Liver (tissue), 9 donors: ENCODE data around the gene TEAD2. TPM values are rescaled to one million over a fixed set of nuclear protein-coding genes. Genes with fewer than 3 reads are reported as not detected.

Experiments
- DNase-seq: peaks from one replicate; pipeline ENCODE4 v3.0.0-alpha.2; 2017; ENCODE audit warnings: low spot score
- H3K27ac ChIP-seq, 2 donors: one replicate each; pipeline ENCODE4 v1.7.0; 2013; ENCODE audit warnings: inconsistent platforms in 2 of 2, low read length in 2 of 2, control low read depth in 1 of 2, low read depth in 1 of 2, mild to moderate bottlenecking in 1 of 2
- H3K27me3 ChIP-seq, 4 donors: one replicate each; pipeline versions ENCODE4 v1.6.1 to v1.7.0; 2013; ENCODE audit warnings: low read length in 3 of 4, inconsistent platforms in 1 of 4, mild to moderate bottlenecking in 1 of 4, moderate library complexity in 1 of 4; ENCODE audit not compliant: control insufficient read depth in 4 of 4, insufficient read depth in 4 of 4
- H3K36me3 ChIP-seq, 4 donors: one replicate each; pipeline versions ENCODE4 v1.6.1 to v1.7.0; 2013; ENCODE audit warnings: low read length in 3 of 4, mild to moderate bottlenecking in 3 of 4, low read depth in 1 of 4, moderate library complexity in 1 of 4; ENCODE audit not compliant: control insufficient read depth in 4 of 4, insufficient read depth in 3 of 4
- H3K4me1 ChIP-seq, 4 donors: one replicate each; pipeline versions ENCODE4 v1.6.1 to v1.7.0; 2013; ENCODE audit warnings: low read length in 3 of 4, mild to moderate bottlenecking in 3 of 4, moderate library complexity in 1 of 4; ENCODE audit not compliant: control insufficient read depth in 4 of 4, insufficient read depth in 4 of 4
- H3K4me3 ChIP-seq, 3 donors: one replicate each; pipeline versions ENCODE4 v1.6.1 to v1.7.0; 2013; ENCODE audit warnings: low read length in 3 of 3, control low read depth in 1 of 3, low read depth in 1 of 3, mild to moderate bottlenecking in 1 of 3
- H3K9ac ChIP-seq, 2 donors: one replicate each; pipeline ENCODE4 v1.7.0; 2013; ENCODE audit warnings: low read length in 2 of 2, mild to moderate bottlenecking in 2 of 2, moderate library complexity in 2 of 2, control low read depth in 1 of 2, low read depth in 1 of 2
- H3K9me3 ChIP-seq, 4 donors: one replicate each; pipeline versions ENCODE4 v1.6.1 to v1.7.0; 2013; ENCODE audit warnings: low read length in 3 of 4; ENCODE audit not compliant: control insufficient read depth in 4 of 4
- ATF3 ChIP-seq: IDR thresholded peaks from 2 replicates; pipeline ENCODE4 v1.6.1; 2016; ENCODE audit warnings: antibody characterized with exemption
- CTCF ChIP-seq: fragments of 150-350 bp; IDR thresholded peaks from 2 replicates; pipeline ENCODE4 v1.5.1; 2017; ENCODE audit warnings: improper control_type of control experiment, low read depth, low read length; ENCODE audit not compliant: missing input control
- EGR1 ChIP-seq, 2 donors: IDR thresholded peaks; 2 replicates each; pipeline ENCODE4 v1.6.1; 2016 to 2018; ENCODE audit warnings: antibody characterized with exemption in 2 of 2, low read depth in 2 of 2
- FOXA1 ChIP-seq: IDR thresholded peaks from 2 replicates; pipeline ENCODE4 v1.6.1; 2016; ENCODE audit warnings: antibody characterized with exemption
- FOXA2 ChIP-seq: IDR thresholded peaks from 2 replicates; pipeline ENCODE4 v1.6.1; 2016; ENCODE audit warnings: antibody characterized with exemption
- GABPA ChIP-seq, 2 donors: IDR thresholded peaks in 1 of 2; conservative IDR thresholded peaks in 1 of 2; 2 replicates each; pipeline ENCODE4 v1.6.1; 2016; ENCODE audit warnings: antibody characterized with exemption in 2 of 2, mild to moderate bottlenecking in 1 of 2, moderate library complexity in 1 of 2
- HNF4A ChIP-seq, 2 donors: conservative IDR thresholded peaks; 2 replicates each; pipeline ENCODE4 v1.6.1; 2016; ENCODE audit warnings: antibody characterized with exemption in 2 of 2, mild to moderate bottlenecking in 2 of 2
- HNF4G ChIP-seq: IDR thresholded peaks from 2 replicates; pipeline ENCODE4 v1.6.1; 2016; ENCODE audit warnings: antibody characterized with exemption
- JUND ChIP-seq, 2 donors: IDR thresholded peaks; 2 replicates each; pipeline ENCODE4 v1.6.1; 2016; ENCODE audit warnings: antibody characterized with exemption in 2 of 2
- MAX ChIP-seq: IDR thresholded peaks from 2 replicates; pipeline ENCODE4 v1.6.1; 2016; ENCODE audit warnings: antibody characterized with exemption
- NR2F2 ChIP-seq: IDR thresholded peaks from 2 replicates; pipeline ENCODE4 v1.6.1; 2016; ENCODE audit warnings: antibody characterized with exemption
- RAD21 ChIP-seq, 2 donors: IDR thresholded peaks; 2 replicates each; pipeline ENCODE4 v1.6.1; 2016; ENCODE audit warnings: antibody characterized with exemption in 2 of 2, mild to moderate bottlenecking in 2 of 2
- REST ChIP-seq: IDR thresholded peaks from 2 replicates; pipeline ENCODE4 v1.6.1; 2016; ENCODE audit warnings: antibody characterized with exemption, mild to moderate bottlenecking
- RXRA ChIP-seq, 2 donors: IDR thresholded peaks; 2 replicates each; pipeline ENCODE4 v1.6.1; 2017 to 2018; ENCODE audit warnings: antibody characterized with exemption in 2 of 2, mild to moderate bottlenecking in 1 of 2
- SP1 ChIP-seq: IDR thresholded peaks from 2 replicates; pipeline ENCODE4 v1.6.1; 2018; ENCODE audit warnings: antibody characterized with exemption, mild to moderate bottlenecking
- TAF1 ChIP-seq: conservative IDR thresholded peaks from 2 replicates; pipeline ENCODE4 v1.6.1; 2016; ENCODE audit warnings: antibody characterized with exemption, mild to moderate bottlenecking
- YY1 ChIP-seq: IDR thresholded peaks from 2 replicates; pipeline ENCODE4 v1.6.1; 2016; ENCODE audit warnings: antibody characterized with exemption, mild to moderate bottlenecking
- ZBTB33 ChIP-seq: IDR thresholded peaks from 2 replicates; pipeline ENCODE4 v1.6.1; 2016; ENCODE audit warnings: antibody characterized with exemption
- WGBS: extraction: QIAGEN DNeasy Blood & Tissue Kit; methylation state at CpG from one replicate; pipeline ENCODE4 v1.1.7; 2013; 5-methylcytosine and 5-hydroxymethylcytosine counted together
- polyA plus RNA-seq, 2 donors: library from polyadenylated mRNA; stranded (reverse) in 1 of 2; unstranded in 1 of 2; fragments of 200-250 nt in 1 of 2; fragments of >200 nt in 1 of 2; fragmentation: Nextera tagmentation in 1 of 2; extraction: Ambion mirVana in 1 of 2; gene quantifications; one replicate each; pipeline versions ENCODE4 v1.2.1 to v1.2.3, GENCODE V29; 2013 to 2015
- total RNA-seq, 2 donors: library from RNA; depleted of rRNA; stranded (reverse); fragments of >200 nt; gene quantifications; one replicate each; pipeline ENCODE4 v1.2.3, GENCODE V29; 2014
- donor health status: healthy.
- donor health status: healthy.
- donor health status: healthy.
- donor health status: healthy.
- donor health status: healthy.

TEAD2 gene
- total and polyA plus RNA-seq, 4 donors: 3.3 to 8.1 (median 4.4) TPM

GRCh38 chr19:49409441-49410029, 47.3 kb upstream of the TEAD2 start:
- no peaks in the 10 kb centered on the region for H3K4me1 ChIP-seq
- no peaks in the 10 kb centered on the region for H3K9me3 ChIP-seq
- H3K27ac ChIP-seq: no peak overlapping the region
- no peak overlapping the region for H3K9ac ChIP-seq
- H3K4me3 ChIP-seq: no peak overlapping the region
- H3K27me3 ChIP-seq: peaks cover 0 to 2% (median 0%) of the 10 kb centered on the region in 4 donors
- WGBS: 77% methylated on average over 5 of the region's 5 CpGs
- TF ChIP-seq HNF4G (no peak), REST (no peak), ZBTB33 (no peak), GABPA (IDR thresholded peaks at IDR 0.05 in 1 of 2, conservative IDR thresholded peaks at IDR 0.05 in 1 of 2) (no peak), YY1 (no peak), JUND (IDR thresholded peaks at IDR 0.05) (no peak), CTCF (no peak), ATF3 (no peak), HNF4A (conservative IDR thresholded peaks at IDR 0.05) (no peak), RAD21 (IDR thresholded peaks at IDR 0.05) (no peak), TAF1 (no peak), EGR1 (IDR thresholded peaks at IDR 0.05; ENCODE audit: low read depth in 2 of 2) (no peak), FOXA1 (no peak), RXRA (IDR thresholded peaks at IDR 0.05) (no peak), SP1 (no peak), FOXA2 (no peak), MAX (no peak), NR2F2 (no peak)
- no peaks in the 10 kb centered on the region for H3K36me3 ChIP-seq
- no peak for DNase-seq
